ENCODE measurements around the gene FAM25A. TPM values are rescaled to one million over a fixed set of nuclear protein-coding genes. Genes with fewer than 3 reads are reported as not detected.
"Not testable (repeated sequence)": the region's sequence is repeated elsewhere in the genome, so short reads cannot be mapped to it uniquely, and the experiment has no call there.

FAM25A gene
- total RNA-seq, 2 experiments from 2014 or later: not detected

- peaks cover 28% of the 10 kb centered on the region for H3K27me3 Mint-ChIP-seq
- H3K9me3 Mint-ChIP-seq (ENCODE audit: low read depth); DNase-seq; H3K4me3 Mint-ChIP-seq; CTCF ChIA-PET; ATAC-seq; H3K4me1 Mint-ChIP-seq; H3K36me3 Mint-ChIP-seq; H3K27ac Mint-ChIP-seq: not testable (repeated sequence)
Measured at GRCh38 chr10:86991362-86991761, 28.7 kb upstream of the FAM25A start.

GRCh38 chr10:86992456-86992855, 27.6 kb upstream of the FAM25A start:
- Mint-ChIP-seq H3K27ac (no peak overlapping the region), H3K27me3 (peaks cover 28% of the 10 kb centered on the region), H3K9me3 (ENCODE audit: low read depth) (no peaks in the 10 kb centered on the region), H3K36me3 (no peaks in the 10 kb centered on the region), H3K4me3 (no peak overlapping the region), H3K4me1 (no peaks in the 10 kb centered on the region)
- no peak for ATAC-seq
- DNase-seq: no peak
- CTCF ChIA-PET: no interaction called here

DNA sequence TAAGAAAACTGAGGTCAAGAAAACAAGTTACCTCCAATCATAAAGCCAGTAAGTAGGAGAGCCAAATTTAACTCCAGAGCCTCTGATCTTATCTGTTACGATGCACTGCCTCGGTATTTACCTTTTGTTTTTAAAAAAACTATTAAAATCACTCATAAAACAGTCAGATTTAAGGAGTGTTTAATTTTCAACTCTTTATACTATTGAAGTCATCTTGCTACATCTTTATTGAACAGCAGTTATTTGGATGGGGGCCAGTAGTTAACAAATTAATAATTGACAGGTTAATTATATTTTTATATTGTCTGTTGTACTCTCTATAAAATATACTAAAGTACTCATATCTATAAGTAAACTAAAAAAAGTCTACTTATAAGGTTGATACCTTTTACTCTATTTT, 27.2 kb upstream of the FAM25A start:
- Mint-ChIP-seq H3K36me3 (no peaks in the 10 kb centered on the region), H3K9me3 (ENCODE audit: low read depth) (no peaks in the 10 kb centered on the region), H3K27me3 (peaks cover 29% of the 10 kb centered on the region), H3K4me3 (no peak overlapping the region), H3K4me1 (no peaks in the 10 kb centered on the region), H3K27ac (no peak overlapping the region)
- ATAC-seq: no peak
- DNase-seq: no peak
- CTCF ChIA-PET: no interaction called here

- H3K4me3 Mint-ChIP-seq; H3K9me3 Mint-ChIP-seq (ENCODE audit: low read depth); H3K27me3 Mint-ChIP-seq; DNase-seq; H3K27ac Mint-ChIP-seq; ATAC-seq; H3K4me1 Mint-ChIP-seq; H3K36me3 Mint-ChIP-seq; CTCF ChIA-PET: not testable (repeated sequence)
Measured at GRCh38 chr10:86999802-87000403, 20.2 kb upstream of the FAM25A start.

DNA sequence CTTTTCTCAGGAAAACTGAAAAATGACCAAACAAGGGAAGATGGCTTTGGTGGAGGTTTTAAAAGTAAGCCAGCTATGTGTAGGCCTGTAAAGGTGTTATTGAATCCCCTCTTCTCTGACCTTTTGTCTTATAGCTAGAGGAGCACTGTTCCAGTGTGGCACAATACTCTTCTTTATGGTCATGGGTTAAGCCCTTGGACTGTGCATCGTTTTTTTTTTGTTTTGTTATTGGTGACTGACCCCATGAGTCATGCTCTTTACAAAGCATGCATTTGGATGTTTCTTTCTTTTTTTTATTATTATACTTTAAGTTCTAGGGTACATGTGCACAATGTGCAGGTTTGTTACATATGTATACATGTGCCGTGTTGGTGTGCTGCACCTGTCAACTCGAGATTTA, 19.6 kb upstream of the FAM25A start:
- Mint-ChIP-seq H3K27me3 (peaks cover 4% of the 10 kb centered on the region), H3K4me3 (no peak overlapping the region), H3K4me1 (peaks cover 5% of the 10 kb centered on the region), H3K27ac (no peak overlapping the region), H3K36me3 (no peaks in the 10 kb centered on the region), H3K9me3 (ENCODE audit: low read depth) (no peaks in the 10 kb centered on the region)
- DNase-seq: no peak
- no peak for ATAC-seq
- CTCF ChIA-PET: no interaction called here

DNA sequence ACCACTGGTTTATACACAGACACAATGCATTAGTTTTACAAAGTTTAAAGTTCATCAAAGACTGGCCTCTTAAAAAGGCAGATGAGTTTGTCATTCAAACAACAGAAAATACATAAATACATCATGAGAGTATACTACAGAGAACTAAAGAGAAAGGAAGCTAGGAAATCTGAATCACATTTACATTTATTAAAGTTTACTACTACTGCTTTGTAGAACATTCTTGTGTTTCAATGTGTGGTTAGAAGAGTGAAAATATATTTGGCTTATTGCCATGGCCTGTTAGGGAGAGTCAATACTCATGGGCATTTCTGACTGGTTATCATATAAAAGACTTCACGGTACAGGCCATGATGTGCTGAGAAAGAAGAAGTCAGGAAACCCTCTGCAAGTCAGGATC, 13.0 kb upstream of the FAM25A start:
- H3K9me3 Mint-ChIP-seq (ENCODE audit: low read depth); CTCF ChIA-PET; H3K27ac Mint-ChIP-seq; H3K36me3 Mint-ChIP-seq; H3K4me1 Mint-ChIP-seq; ATAC-seq; H3K27me3 Mint-ChIP-seq; DNase-seq; H3K4me3 Mint-ChIP-seq: not testable (repeated sequence)

DNA sequence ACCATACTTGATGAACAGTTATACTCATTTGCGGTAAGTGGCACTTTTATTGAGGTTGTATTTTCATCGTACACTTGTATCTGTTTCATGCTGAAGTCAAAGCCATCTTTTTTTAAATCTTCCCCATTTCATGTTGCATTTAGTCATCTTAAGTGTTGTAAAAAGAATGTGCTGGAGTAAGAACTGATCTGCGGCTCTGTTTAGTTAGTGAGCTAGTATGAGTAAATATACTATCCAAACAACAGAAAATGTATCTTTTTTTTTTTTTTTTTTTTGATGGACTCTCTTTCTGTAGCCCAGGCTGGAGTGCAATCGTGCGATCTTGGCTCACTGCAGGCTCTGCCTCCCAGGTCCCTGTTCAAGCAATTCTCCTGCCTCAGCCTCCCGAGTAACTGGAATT, 12.4 kb upstream of the FAM25A start:
- DNase-seq; H3K4me3 Mint-ChIP-seq; H3K27me3 Mint-ChIP-seq; H3K36me3 Mint-ChIP-seq; CTCF ChIA-PET; H3K27ac Mint-ChIP-seq; H3K4me1 Mint-ChIP-seq; ATAC-seq; H3K9me3 Mint-ChIP-seq (ENCODE audit: low read depth): not testable (repeated sequence)

DNA sequence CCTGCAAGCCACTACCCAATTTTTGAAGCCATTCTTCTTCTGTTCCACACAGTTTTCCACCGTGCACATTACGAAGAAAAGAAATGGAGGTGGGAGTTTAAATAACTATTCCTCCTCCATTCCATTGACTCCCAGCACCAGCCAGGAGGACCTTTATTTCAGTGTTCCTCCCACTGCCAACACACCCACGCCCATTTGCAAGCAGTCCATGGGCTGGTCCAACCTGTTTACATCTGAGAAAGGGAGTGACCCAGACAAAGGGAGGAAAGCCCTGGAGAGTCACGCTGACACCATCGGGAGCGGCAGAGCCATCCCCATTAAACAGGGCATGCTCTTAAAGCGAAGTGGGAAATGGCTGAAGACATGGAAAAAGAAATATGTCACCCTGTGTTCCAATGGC, 11.8 kb upstream of the FAM25A start:
- CTCF ChIA-PET; H3K36me3 Mint-ChIP-seq; H3K9me3 Mint-ChIP-seq (ENCODE audit: low read depth); H3K4me3 Mint-ChIP-seq; H3K27ac Mint-ChIP-seq; H3K27me3 Mint-ChIP-seq; ATAC-seq; H3K4me1 Mint-ChIP-seq; DNase-seq: not testable (repeated sequence)

- H3K9me3 Mint-ChIP-seq (ENCODE audit: low read depth); CTCF ChIA-PET; H3K4me1 Mint-ChIP-seq; H3K4me3 Mint-ChIP-seq; H3K36me3 Mint-ChIP-seq; DNase-seq; H3K27me3 Mint-ChIP-seq; H3K27ac Mint-ChIP-seq; ATAC-seq: not testable (repeated sequence)
Measured at GRCh38 chr10:87009134-87009696, 10.9 kb upstream of the FAM25A start.

- CTCF ChIA-PET, H3K4me3 Mint-ChIP-seq: not testable (repeated sequence)
Measured at GRCh38 chr10:87013528-87013927, 6.6 kb upstream of the FAM25A start.

GRCh38 chr10:87014986-87015716, 4.9 kb upstream of the FAM25A start:
- ATAC-seq; H3K9me3 Mint-ChIP-seq (ENCODE audit: low read depth); H3K36me3 Mint-ChIP-seq; CTCF ChIA-PET; H3K4me1 Mint-ChIP-seq; DNase-seq; H3K27me3 Mint-ChIP-seq; H3K27ac Mint-ChIP-seq; H3K4me3 Mint-ChIP-seq: not testable (repeated sequence)

More at GRCh38 chr10:87013528-87013927, 6.6 kb upstream of the FAM25A start:
- peak overlapping the region; percentile 59 for H3K27ac Mint-ChIP-seq
- not testable (repeated sequence) for H3K27me3 Mint-ChIP-seq; H3K9me3 Mint-ChIP-seq (ENCODE audit: low read depth); DNase-seq; H3K36me3 Mint-ChIP-seq; ATAC-seq; H3K4me1 Mint-ChIP-seq

GRCh38 chr10:87018127-87018526, 2.0 kb upstream of the FAM25A start:
- H3K9me3 Mint-ChIP-seq (ENCODE audit: low read depth); H3K27me3 Mint-ChIP-seq; ATAC-seq; CTCF ChIA-PET; H3K27ac Mint-ChIP-seq; DNase-seq; H3K4me1 Mint-ChIP-seq; H3K4me3 Mint-ChIP-seq; H3K36me3 Mint-ChIP-seq: not testable (repeated sequence)

GRCh38 chr10:87019066-87019465, 1.0 kb upstream of the FAM25A start:
- H3K4me1 Mint-ChIP-seq; H3K9me3 Mint-ChIP-seq (ENCODE audit: low read depth); H3K36me3 Mint-ChIP-seq; ATAC-seq; CTCF ChIA-PET; H3K4me3 Mint-ChIP-seq; DNase-seq; H3K27me3 Mint-ChIP-seq; H3K27ac Mint-ChIP-seq: not testable (repeated sequence)

DNA sequence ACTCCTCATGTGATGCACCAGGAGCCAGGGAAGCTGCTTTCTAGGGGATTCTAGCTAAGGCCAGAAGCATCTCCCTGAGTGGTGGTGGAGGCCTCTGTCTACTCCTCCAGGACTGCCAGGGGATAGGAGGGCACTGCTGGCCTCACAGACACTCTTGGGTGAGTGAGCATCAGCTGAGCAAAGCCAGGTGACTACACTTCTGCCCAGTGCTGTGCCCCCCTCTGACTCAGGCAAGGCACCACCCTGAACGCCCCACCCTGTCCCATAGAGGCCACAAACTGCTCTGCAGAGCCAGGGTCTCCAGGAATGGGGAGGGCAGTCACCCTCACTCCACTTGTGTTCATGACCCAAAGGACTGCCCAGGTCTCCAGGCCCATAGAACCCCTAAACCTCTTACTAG, 590 bp upstream of the FAM25A start:
- DNase-seq; H3K27ac Mint-ChIP-seq; H3K27me3 Mint-ChIP-seq; H3K36me3 Mint-ChIP-seq; ATAC-seq; CTCF ChIA-PET; H3K4me3 Mint-ChIP-seq; H3K4me1 Mint-ChIP-seq; H3K9me3 Mint-ChIP-seq (ENCODE audit: low read depth): not testable (repeated sequence)
